ENCODE measurements around the gene AZI2.

AZI2 gene, protein sequence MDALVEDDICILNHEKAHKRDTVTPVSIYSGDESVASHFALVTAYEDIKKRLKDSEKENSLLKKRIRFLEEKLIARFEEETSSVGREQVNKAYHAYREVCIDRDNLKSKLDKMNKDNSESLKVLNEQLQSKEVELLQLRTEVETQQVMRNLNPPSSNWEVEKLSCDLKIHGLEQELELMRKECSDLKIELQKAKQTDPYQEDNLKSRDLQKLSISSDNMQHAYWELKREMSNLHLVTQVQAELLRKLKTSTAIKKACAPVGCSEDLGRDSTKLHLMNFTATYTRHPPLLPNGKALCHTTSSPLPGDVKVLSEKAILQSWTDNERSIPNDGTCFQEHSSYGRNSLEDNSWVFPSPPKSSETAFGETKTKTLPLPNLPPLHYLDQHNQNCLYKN

DNA sequence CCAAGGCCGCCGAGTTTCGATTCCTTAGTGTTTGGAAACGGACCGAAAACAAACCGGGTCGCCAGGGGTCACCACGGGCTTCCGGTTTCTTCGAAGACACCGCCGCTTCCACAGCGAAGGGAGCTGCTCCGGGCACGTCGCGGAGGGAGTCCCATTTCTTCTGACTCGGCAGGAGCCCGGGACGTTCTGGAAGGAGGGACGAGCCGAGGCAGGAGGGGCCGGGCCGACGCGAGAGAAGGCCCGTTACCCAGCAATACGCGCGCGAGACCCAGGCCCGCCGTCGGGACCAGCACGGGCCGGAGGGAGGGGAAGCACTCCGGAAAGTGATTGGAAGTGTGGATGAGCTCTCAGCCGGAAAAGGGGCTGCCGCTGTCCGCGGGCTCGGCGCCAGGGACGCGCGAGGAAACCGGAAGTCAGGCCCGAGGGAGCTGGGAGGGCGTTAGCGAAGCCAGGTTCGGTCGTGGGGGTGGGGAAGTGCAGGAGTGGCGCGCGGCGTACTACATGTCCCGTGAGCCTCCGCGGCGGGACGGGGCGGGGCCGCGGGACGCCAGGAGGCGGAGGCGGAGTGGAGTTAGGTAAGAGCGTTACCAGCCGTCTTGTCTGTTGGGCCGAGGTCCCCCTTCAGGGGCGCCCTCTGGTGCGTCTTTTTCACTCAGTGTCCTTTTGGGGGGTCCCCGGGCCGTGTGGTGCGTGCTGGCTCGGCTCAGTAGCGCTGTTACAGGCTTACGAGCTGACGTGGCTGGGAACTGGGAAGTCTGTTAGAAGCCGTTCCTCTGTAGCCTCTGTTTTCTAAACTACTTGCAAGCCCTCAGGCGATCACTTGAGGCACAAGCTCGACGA lies at the start of gene AZI2, which contains the start of gene ZCWPW2:
Gene AZI2, minus strand, starts transcription at position 196 of the 840 bp plus-strand sequence. CDS start 8,207 bp downstream, outside the sequence.
Gene ZCWPW2, plus strand, starts transcription at position 93 of the 840 bp plus-strand sequence. CDS start 64,348 bp downstream, outside the sequence.
- peak; percentile 95 for DNase-seq (ENCODE audit: low read depth)

DNA sequence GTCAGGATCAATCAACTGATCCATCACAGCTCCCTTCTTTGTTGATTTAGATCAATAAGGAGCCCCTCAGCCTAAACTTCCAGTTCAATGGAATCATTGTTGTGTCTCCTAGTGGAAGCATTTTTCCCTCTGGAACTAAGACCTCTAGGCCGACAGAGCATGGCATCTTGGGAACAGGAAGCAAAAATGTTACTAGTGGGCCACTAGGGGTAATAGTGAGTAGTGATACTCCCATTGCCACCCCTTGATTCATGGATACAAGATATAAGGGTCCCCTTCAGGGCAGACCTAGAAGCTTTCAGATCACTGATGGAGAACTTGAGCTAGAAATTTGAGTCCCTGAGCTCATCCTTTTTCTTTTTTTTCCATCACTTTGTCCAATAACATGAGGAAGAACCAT lies 40.4 kb upstream of the AZI2 start:
- no peak for DNase-seq (ENCODE audit: low read depth)

DNA sequence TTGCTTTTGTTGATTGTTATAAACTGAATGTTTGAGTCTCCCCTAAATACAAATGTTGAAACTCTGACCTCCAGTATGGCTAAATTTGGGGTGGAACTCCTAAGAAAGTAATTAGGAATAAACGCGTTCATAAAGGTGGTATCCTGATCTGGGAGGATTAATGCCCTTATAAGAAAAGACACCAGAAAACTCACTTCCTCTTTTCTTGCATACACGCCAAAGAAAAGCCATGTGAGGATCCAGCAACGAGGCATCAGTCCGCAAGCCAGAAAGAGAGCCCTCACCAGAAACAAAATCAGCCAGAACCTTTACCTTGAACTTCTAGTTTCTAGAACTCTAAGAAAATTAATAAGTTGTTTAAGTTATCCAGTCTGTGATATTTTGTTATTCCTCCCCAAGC lies 37.4 kb upstream of the AZI2 start:
- DNase-seq (ENCODE audit: low read depth), result no peak

DNA sequence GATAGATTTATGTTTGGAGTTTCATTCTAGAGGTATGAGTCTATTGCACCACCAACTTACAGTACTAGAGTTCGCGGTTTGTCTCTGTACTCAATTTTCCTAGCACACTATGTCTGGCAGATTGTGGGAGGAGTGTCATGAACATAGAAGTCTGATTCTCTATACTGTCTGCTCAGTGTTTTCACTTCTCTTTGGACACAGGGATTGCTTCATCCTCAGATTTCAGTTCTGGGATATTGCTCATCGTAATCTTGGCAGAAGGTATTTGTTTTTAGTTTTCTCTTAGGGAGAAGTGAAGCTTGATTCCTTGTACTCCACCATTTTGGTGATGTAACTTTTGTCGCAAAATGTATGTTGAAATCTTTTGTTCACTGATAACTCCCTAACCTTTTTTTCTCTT lies 27.8 kb upstream of the AZI2 start:
- peak; percentile 78 for DNase-seq (ENCODE audit: low read depth)

DNA sequence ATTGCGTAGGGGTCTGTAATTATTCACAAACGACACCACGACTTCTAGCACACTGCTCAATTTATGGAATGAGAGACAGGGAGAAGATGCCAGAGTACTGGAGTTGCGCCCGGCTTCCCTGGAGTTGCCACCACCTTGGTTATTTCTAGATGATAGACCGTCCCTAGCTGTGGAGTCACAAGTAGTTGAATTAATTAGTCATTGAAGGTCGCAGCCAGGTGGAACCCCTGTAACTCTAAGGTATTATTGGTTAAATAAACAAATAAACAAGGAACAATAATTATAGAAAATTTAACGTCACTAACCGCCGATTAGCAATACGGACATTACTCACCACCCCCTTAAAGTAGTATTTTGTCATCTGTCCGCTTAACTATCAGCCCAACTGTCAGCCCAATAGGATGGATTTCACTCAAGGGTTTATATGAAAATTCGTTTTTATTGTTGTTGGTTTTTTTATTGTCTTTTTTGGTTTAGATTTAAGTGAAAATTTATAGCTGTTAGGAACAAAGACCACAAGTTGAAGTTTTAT lies 911 bp upstream of the AZI2 start:
- DNase-seq (ENCODE audit: low read depth), result no peak

DNA sequence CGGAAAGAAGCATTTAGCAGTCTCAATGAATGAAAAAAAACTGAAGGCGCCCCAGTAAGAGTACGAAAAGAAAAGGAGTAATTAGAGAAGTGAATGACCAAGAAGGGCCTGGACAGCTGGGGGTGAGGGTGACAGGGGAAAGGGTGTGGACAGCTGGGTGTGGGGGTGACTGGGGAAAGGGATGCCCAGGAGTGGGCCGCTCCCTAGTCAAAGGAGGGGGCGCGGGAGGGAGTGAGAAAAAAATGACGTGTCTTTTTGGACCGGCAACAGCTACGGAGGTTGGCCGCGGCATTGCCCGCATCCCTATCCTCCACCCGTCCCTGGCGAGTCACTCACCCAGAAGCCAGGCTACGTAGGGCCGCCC lies 377 bp downstream of the AZI2 start:
- peak; percentile 95 for DNase-seq (ENCODE audit: low read depth)

DNA sequence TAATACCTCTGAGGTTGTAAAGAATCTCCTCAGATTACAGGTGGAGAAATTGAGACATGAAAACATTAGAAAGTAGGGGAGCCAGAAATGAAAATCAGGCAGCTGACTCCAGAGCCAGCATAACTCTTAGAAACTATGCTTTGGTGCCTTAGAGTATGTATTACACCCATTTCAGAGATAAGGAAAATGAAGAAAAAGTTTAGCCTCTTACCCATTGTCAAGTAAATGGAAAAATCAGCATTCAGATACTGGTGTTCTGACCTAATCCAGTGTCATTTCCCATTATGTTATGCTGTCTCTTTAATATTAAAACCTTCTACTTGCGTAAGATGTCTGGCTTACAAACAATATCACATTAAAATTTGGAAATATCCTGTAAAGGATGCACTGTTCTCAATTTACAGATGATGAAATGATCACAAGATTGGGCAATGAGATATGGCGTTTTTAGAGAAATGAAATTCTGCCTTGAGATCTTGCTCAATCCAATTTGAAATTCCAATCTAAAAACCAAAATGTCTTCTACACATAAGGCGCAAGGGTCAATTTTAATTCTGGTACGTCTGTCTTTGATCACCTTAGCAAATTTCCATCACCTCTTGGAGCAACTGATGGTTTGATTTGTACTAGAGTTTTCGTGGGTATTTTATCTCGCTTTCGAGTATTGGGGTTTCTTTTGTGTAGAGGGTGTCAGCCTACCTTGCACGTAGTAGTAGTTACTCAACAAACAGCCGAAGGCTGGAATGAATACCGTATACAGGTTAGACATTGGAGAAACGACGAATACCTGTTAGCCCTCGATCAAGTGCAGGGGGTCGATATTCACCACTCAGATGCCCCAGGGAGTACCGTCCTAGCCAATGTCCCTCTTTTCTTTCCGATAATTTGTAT lies 1.0 kb downstream of the AZI2 start:
- peak; percentile 72 for DNase-seq (ENCODE audit: low read depth)

DNA sequence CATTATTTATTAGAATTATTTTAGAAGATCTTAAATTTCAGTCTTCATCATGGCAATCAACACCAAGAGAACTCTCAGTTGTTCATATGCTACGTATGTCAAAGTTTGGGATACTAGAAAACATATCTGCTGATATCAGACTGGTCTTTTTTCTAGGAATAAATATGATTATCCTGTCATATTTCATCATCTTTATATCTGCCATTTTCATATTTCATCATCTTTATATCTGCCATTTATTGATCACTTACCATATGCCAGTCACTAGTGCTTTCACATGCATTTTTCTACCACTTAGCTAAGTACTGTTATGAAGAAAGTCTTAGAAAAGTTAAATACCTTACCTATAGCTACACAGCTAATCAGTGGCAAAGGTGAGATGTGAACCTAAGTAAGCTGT lies 2.9 kb downstream of the AZI2 start:
- DNase-seq (ENCODE audit: low read depth), result no peak

DNA sequence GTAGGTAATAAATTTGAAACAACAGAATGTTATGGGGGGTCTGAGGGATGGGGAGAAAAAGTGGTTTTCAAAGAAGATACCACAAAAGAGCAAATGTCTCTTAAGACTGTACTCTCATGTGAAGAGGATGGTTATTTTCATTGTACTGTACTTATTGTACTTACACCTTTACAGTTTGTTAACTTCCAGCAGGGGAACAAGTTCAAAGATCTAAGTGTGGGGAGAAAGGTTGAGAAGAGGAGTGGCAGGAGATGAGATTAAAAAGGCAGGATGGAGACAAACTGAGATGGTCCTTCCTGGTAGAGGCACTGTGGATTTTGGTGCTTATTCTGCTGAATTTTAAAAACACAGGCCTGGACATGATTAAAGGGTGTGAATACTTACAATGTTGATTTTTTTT lies 5.5 kb downstream of the AZI2 start:
- DNase-seq (ENCODE audit: low read depth), result no peak

DNA sequence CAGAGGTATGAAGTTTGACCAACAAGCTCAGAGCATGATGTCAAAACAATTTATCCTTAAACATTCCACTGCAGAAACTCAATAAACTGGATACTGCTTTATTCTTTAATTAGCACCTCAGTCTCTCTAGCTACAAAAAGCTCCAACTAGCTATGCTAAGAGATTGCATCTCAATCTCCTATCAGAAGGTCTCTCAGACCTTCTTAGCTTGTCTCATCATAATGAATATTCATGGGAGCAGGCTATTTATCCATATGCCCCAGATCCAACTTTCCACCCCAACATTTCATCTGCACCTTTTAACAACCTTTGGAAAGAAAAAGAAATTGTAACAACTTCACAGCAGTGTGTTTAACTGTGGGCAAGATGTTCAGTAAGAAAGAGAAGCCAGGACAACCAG lies 11.4 kb downstream of the AZI2 start:
- no peak for DNase-seq (ENCODE audit: low read depth)

DNA sequence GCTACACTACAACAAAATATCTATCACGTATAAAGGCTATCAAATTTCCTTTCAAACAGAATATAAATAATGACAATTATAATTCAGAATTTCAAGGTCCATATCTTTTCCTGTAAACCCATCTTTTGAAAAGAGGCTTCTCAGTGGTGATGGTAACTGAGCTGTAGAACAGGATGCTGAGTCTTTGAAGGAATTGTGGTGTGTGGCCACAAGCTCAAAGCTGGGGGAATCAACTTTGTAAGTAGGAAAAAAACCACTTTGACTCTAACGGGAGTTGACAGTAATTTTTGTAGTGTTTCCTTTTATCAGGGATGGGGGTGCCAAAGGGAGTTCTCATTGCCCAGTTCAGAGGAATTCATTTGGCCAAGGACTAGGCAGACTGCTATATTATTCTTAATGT lies 13.4 kb downstream of the AZI2 start:
- DNase-seq (ENCODE audit: low read depth), result no peak

DNA sequence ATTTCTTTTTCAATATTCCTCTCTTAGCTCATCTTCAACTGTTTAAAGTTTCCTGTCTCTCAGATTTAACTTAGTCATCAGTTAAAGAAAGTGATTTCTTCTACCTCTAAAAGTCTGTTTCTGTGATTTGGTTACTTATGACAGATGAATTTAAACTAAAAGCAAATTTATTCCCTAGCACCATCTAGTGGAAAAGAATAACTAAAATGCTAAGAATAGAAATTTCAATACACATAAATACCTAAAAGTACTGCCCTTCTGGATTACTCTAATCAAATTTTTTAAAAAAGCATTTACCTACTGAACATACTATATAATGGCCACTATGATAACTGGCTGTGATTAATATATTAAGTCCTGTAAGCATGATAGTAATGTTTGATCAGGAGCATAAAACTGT lies 14.1 kb downstream of the AZI2 start:
- DNase-seq (ENCODE audit: low read depth), result no peak

DNA sequence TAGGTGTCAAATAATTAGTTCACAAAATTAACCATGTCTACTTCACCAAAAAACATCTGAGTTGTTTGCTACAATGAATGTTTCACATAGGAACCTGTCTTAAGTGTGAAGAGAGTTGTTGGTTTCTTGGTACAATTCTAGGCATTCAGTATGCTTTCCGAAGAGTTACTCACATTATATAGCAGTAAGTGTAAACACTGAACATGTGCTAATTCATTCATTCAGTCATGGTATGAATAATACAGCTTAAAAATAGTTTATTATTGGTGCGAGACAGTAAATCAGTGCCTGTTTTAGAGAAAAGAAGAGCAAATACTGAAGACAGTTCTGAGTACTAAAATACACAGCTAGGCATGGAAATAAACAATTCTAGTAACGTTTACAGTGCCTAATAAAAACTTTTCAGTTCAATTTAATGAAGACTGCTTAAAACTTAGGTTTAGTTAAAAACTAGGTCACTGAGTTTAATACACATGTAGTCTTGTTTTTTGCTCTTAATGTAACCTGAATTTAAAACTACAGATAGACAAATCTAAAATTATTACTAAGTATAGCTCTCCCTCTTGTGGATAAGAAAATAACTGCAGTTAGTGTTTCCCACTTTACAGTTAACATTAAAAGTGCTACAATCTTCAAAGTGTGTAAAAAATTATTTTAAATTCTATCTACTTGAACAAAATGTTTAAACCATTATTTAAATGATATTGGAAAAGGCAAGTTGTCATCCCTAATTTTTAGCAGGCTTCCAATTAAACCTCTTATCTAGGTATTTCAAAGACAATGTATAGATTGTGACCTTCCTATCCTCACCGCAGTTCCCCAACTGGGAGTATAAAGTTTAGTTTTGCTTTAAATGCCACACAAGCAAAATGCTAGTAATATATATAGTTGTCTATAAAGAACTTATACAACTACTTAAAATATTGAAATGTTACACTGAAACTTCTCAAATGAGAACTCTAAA lies 20.2 kb downstream of the AZI2 start:
- DNase-seq (ENCODE audit: low read depth), result no peak

DNA sequence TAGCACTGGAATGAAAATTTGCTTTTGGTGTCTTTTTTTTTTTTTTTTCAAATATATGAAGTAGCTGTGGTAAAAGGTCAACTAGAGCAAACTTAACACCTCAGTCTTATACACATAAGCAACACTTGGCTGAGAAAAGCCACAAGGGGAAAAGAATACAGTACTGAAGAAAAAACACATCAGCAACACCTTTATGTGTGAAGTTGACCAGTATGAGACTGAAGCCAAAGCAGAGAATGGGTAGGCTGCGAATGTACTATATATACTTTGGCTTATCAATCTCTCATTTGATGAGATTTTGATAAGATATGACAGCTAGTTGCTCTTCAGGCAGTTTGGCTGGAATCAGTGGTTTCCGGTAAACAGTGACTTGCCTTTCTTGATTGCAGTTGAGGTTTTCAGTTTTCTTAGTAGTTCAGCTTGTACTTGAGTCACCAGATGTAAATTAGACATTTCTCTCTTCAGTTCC lies 22.1 kb downstream of the AZI2 start:
- no peak for DNase-seq (ENCODE audit: low read depth)

DNA sequence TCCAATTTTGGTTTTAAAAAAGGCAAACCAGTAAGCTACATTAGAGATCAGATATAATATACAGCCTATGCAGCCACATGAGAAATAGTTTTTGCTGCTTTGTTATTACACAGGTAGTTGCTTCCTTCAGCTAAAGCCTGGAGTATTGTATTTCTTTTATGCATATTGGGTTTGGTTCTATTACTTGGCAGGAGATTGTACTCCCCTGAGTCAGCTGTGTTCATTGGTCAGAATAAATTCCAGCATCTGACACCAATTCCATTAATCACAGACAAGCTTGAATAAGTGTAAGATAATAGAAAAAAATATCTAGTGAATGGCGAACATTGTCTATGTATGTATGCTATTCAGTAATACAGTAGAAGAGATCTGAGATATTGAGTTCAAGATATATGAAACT lies 26.2 kb downstream of the AZI2 start:
- DNase-seq (ENCODE audit: low read depth), result no peak

DNA sequence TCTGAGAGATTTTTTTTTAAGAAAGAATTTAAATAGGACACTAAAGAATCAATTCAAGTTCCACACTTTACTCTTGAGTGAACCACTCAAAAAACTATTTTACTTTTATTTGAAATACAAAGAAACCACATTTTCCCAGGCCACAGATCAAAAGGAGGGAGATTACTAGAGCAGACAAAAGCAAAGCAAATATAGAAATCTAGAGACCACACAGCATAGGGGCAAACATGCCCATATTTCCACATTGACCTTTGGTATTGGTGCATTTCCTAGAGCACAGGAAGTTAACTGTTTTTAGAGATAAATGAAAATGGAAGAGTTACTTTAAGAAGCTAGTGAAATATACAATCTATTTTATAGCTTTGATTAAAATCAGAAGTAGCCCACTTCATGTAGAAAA lies 27.6 kb downstream of the AZI2 start:
- no peak for DNase-seq (ENCODE audit: low read depth)

DNA sequence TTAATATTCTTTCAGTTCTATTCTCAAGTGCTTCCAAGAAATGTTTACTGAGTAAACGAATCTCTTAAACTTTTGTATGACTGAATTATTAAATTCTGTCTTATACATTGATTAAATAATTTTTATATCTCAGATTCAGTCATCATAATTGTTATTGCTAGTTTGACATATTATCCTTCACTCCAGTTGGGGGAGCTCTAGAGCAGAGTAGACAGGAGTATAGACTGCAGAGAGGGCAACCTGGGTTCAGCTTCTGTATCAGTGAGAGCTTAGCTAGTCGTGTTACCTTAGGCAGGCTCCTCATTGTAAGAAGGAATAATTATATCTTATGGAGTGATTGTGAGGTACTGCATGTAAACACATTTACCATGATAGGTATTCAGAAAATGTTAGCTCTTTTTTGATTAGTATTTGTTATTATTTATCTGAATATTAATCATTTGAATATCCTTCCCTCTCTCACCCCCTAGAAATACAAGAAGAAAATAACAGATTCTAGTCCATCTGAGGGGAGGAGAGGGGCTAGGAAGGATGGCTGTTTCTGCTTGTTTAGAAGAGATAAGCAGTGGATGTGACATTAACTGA lies 31.1 kb downstream of the AZI2 start:
- peak; percentile 8 for DNase-seq (ENCODE audit: low read depth)

DNA sequence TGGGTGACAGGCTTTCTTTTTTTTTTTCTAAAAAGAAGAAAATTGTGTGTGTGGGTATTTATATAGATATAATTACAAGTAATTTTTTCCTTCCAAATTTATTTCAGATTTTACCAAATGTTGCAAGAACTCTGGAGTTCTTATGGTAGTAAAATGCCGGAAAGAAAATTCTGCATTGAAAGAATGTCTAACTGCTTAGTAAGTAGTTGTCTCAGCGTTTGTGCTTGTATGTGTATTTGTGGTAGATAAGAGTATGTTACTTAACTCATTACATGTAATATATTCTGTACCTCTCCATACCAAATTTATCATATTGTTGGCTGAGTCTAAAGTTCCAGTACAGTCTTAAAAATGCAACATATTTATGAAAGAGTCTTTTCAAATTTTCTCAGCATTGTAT lies 32.4 kb downstream of the AZI2 start:
- no peak for DNase-seq (ENCODE audit: low read depth)

DNA sequence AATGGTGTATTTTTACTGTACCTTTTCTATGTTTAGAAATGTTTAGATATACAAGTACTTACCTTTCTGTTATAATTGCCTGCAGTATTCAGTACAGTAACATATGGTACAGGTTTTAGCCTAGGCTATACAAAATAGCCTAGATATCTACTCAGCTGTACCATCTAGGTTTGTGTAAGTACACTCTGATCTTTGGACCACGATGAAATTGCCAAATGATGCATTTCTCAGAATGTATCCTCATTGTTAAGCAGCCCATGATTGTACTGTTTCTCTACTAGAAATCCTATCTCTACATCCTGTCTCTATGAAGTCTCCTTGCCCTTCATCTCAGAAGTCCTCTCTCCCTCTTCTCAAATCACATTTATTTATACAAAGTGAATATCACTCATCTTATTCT lies 32.9 kb downstream of the AZI2 start:
- DNase-seq (ENCODE audit: low read depth), result no peak

DNA sequence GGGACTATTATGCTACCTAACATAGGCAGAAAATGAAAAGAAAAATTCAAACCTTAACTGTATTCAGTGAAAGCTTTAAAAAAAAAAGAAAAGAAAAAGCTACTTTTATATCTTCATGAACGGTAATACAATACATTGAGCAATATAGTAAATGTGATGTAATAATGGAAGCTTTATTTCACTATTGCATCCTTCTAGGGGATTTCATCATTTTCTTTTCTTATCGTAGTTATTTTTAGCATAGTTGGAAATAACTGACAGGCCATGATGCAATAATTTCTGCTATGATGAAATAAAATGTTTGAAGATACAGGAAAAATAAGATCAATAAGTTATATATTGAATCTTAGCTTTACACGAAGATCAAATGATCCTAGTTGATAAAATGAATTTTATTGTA lies 40.4 kb downstream of the AZI2 start:
- no peak for DNase-seq (ENCODE audit: low read depth)

All from fibroblast of the conjunctiva (primary cell).